ENCODE measurements around the gene RELB. TPM values are rescaled to one million over a fixed set of nuclear protein-coding genes. Genes with fewer than 3 reads are reported as not detected.

The RELB gene
- total and polyA plus RNA-seq, 2 donors from 2014 or later = 10.3 to 30.6 TPM

DNA sequence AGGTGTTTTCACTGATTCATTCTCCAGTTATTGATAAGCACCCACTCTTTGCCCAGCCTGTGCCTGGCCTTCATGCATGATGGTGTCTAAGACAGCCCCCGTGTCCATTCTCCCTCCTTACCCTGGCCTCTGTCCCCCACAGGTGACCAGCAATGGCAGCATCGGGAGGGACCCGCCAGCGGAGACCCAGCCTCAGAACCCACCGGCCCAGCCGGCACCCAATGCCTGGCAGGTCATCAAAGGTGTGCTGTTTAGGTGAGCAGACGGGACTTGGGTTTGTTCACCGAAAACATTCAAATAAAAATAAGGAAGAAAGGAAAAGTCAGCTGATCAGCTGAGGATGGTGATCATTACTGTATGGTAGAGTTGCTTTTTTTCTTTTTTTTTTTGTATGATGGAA lies 39.4 kb upstream of the RELB start:
- H3K9me3 ChIP-seq (ENCODE audit: control insufficient read depth in 2 of 3, insufficient read depth in 1 of 3, low read length in 3 of 3) = no peaks in the 10 kb centered on the region
- H3K36me3 ChIP-seq (ENCODE audit: control insufficient read depth in 2 of 3, insufficient read depth in 3 of 3, low read length in 3 of 3) = peaks cover 0 to 18% (median 12%) of the 10 kb centered on the region in 3 donors
- DNase-seq (no peak), FAIRE-seq (no peak)
- intact Hi-C loops (cut with DNase I) = no loop called here
- no peak overlapping the region for H3K27ac ChIP-seq (ENCODE audit: low read depth in 2 of 2, low read length in 2 of 2)
- no peak overlapping the region for H3K4me3 ChIP-seq (ENCODE audit: low read length in 3 of 3)
- H3K9ac ChIP-seq (ENCODE audit: low read length in 3 of 3) = no peak overlapping the region
- TF ChIP-seq, protein P1, sequence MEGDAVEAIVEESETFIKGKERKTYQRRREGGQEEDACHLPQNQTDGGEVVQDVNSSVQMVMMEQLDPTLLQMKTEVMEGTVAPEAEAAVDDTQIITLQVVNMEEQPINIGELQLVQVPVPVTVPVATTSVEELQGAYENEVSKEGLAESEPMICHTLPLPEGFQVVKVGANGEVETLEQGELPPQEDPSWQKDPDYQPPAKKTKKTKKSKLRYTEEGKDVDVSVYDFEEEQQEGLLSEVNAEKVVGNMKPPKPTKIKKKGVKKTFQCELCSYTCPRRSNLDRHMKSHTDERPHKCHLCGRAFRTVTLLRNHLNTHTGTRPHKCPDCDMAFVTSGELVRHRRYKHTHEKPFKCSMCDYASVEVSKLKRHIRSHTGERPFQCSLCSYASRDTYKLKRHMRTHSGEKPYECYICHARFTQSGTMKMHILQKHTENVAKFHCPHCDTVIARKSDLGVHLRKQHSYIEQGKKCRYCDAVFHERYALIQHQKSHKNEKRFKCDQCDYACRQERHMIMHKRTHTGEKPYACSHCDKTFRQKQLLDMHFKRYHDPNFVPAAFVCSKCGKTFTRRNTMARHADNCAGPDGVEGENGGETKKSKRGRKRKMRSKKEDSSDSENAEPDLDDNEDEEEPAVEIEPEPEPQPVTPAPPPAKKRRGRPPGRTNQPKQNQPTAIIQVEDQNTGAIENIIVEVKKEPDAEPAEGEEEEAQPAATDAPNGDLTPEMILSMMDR (IDR thresholded peaks at IDR 0.05; ENCODE audit: borderline replicate concordance, extremely low read depth, insufficient read depth) = no peak
- peaks cover 0 to 14% (median 11%) of the 10 kb centered on the region in 3 donors for H3K4me1 ChIP-seq (ENCODE audit: control insufficient read depth in 2 of 3, insufficient read depth in 2 of 3, low read depth in 1 of 3, low read length in 3 of 3)
- no peaks in the 10 kb centered on the region for H3K27me3 ChIP-seq (ENCODE audit: control insufficient read depth, insufficient read depth, low read length)

DNA sequence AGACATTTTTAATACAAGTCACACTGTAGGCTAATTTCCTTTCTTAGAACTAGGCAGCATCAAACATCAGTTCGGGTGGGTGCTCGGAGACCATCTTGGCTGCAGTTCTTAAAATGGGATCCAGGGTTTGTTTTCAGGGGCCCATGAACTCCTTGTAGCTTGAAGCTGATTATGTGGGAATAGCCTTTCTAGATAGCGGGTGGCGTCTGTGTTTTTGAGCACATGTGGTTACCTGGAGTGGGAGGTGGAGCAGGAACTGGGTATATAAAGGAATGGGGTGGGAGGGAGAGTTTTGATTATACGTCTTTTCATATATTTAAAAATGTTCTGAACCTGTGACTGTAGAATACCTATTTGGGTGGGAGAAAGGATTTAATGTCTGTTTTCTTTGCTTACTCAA lies 33.1 kb upstream of the RELB start:
- peaks cover 2 to 12% (median 10%) of the 10 kb centered on the region in 3 donors for H3K36me3 ChIP-seq (ENCODE audit: control insufficient read depth in 2 of 3, insufficient read depth in 3 of 3, low read length in 3 of 3)
- no peak for FAIRE-seq
- intact Hi-C loops (cut with DNase I) = no loop called here

DNA sequence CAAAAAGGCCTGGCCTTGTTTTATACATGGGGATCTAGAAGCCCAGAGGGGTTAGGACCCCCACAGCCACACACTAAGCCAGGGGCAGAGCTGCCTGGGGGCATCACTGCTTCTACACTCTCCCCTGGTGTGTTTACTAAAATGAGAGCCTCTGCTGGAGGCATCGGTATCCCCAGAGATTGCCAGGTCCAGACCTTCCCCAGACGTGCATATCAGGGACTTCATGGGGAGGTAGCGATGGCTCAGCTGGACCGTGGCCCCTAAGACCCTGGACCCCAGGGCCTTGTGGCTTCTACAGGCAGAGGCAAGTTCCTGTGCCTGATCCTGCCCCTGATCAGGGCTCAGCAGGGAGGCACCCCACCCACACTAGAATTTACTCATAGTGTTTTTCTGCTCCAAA lies 32.6 kb upstream of the RELB start:
- no peak for FAIRE-seq

More for the DNA sequence above, 33.1 kb upstream of the RELB start:
- TF ChIP-seq, protein P1 (IDR thresholded peaks at IDR 0.05; ENCODE audit: borderline replicate concordance, extremely low read depth, insufficient read depth) = no peak
- H3K27me3 ChIP-seq (ENCODE audit: control insufficient read depth, insufficient read depth, low read length) = no peaks in the 10 kb centered on the region
- H3K4me3 ChIP-seq (ENCODE audit: low read length in 3 of 3) = no peak overlapping the region
- H3K4me1 ChIP-seq (ENCODE audit: control insufficient read depth in 2 of 3, insufficient read depth in 2 of 3, low read depth in 1 of 3, low read length in 3 of 3) = no peaks in the 10 kb centered on the region
- DNase-seq = peak in 1 of 5 donors; percentile 2
- H3K9ac ChIP-seq (ENCODE audit: low read length in 3 of 3) = no peak overlapping the region
- no peak overlapping the region for H3K27ac ChIP-seq (ENCODE audit: low read depth in 2 of 2, low read length in 2 of 2)
- no peaks in the 10 kb centered on the region for H3K9me3 ChIP-seq (ENCODE audit: control insufficient read depth in 2 of 3, insufficient read depth in 1 of 3, low read length in 3 of 3)

More for the DNA sequence above, 32.6 kb upstream of the RELB start:
- no peak for DNase-seq
- intact Hi-C loops (cut with DNase I) = no loop called here
- H3K27ac ChIP-seq (ENCODE audit: low read depth in 2 of 2, low read length in 2 of 2) = no peak overlapping the region
- no peaks in the 10 kb centered on the region for H3K4me1 ChIP-seq (ENCODE audit: control insufficient read depth in 2 of 3, insufficient read depth in 2 of 3, low read depth in 1 of 3, low read length in 3 of 3)
- no peaks in the 10 kb centered on the region for H3K9me3 ChIP-seq (ENCODE audit: control insufficient read depth in 2 of 3, insufficient read depth in 1 of 3, low read length in 3 of 3)
- peaks cover 2 to 17% (median 10%) of the 10 kb centered on the region in 3 donors for H3K36me3 ChIP-seq (ENCODE audit: control insufficient read depth in 2 of 3, insufficient read depth in 3 of 3, low read length in 3 of 3)
- no peaks in the 10 kb centered on the region for H3K27me3 ChIP-seq (ENCODE audit: control insufficient read depth, insufficient read depth, low read length)
- no peak overlapping the region for H3K9ac ChIP-seq (ENCODE audit: low read length in 3 of 3)
- TF ChIP-seq, protein P1 (IDR thresholded peaks at IDR 0.05; ENCODE audit: borderline replicate concordance, extremely low read depth, insufficient read depth) = no peak
- no peak overlapping the region for H3K4me3 ChIP-seq (ENCODE audit: low read length in 3 of 3)

Data from kidney (tissue), 14 donors.